Suprapubic skin (tissue), 4 donors: ENCODE data around the gene SLC11A2. TPM values are rescaled to one million over a fixed set of nuclear protein-coding genes. Genes with fewer than 3 reads are reported as not detected.

Source experiments
- DNase-seq, 2 donors: peaks; one replicate each; pipeline ENCODE4 v3.0.0-alpha.2; 2019; ENCODE audit warnings: low spot score in 2 of 2
- H3K27ac ChIP-seq: fragments of 200-600 bp; sonication (generic); one replicate; pipeline ENCODE4 v1.5.1; 2019
- H3K27me3 ChIP-seq: fragments of 200-600 bp; sonication (generic); one replicate; pipeline ENCODE4 v1.5.1; 2019
- H3K36me3 ChIP-seq: fragments of 200-600 bp; sonication (generic); one replicate; pipeline ENCODE4 v1.5.1; 2019
- H3K4me1 ChIP-seq: fragments of 200-600 bp; sonication (generic); one replicate; pipeline ENCODE4 v1.5.1; 2019
- H3K4me3 ChIP-seq: fragments of 200-600 bp; sonication (generic); one replicate; pipeline ENCODE4 v1.5.1; 2019; ENCODE audit warnings: mild to moderate bottlenecking
- H3K9me3 ChIP-seq: fragments of 200-600 bp; sonication (generic); one replicate; pipeline ENCODE4 v1.5.1; 2019
- CTCF ChIP-seq, 2 donors: fragments of 200-600 bp in 1 of 2; fragments of 450-650 bp in 1 of 2; sonication (generic) in 1 of 2; IDR thresholded peaks; one replicate each; pipeline ENCODE4 v1.5.1; 2016 to 2019; ENCODE audit warnings: antibody characterized with exemption in 2 of 2, mild to moderate bottlenecking in 1 of 2, moderate library complexity in 1 of 2
- EP300 ChIP-seq: sonication (generic); formaldehyde crosslinking; IDR thresholded peaks from one replicate; pipeline ENCODE4 v1.6.1; 2017; ENCODE audit warnings: antibody characterized with exemption
- POLR2A ChIP-seq, 2 donors: fragments of 450-650 bp; IDR thresholded peaks; one replicate each; pipeline ENCODE4 v1.6.1; 2017; ENCODE audit warnings: antibody characterized with exemption in 2 of 2, mild to moderate bottlenecking in 2 of 2, moderate library complexity in 2 of 2
- POLR2AphosphoS5 ChIP-seq, 3 donors: sonication (generic); formaldehyde crosslinking; IDR thresholded peaks; one replicate each; pipeline ENCODE4 v1.6.1; 2017; ENCODE audit warnings: antibody characterized with exemption in 3 of 3
- WGBS: methylation state at CpG from one replicate; pipeline ENCODE4 v1.1.5; 2018; 5-methylcytosine and 5-hydroxymethylcytosine counted together
- total RNA-seq, 4 donors: library from RNA; depleted of rRNA; stranded (reverse); fragments of >200 nt; gene quantifications; one replicate each; pipeline ENCODE4 v1.1.0, GENCODE V29; 2016

SLC11A2 gene
- total RNA-seq, 4 donors from 2014 or later, result 39.0 to 108 (median 60.2) TPM

GRCh38 chr12:50981319-50982239 lies 44.6 kb downstream of the SLC11A2 start:
- H3K27ac ChIP-seq, result no peak overlapping the region
- no peaks in the 10 kb centered on the region for H3K27me3 ChIP-seq
- H3K36me3 ChIP-seq, result no peaks in the 10 kb centered on the region
- no peaks in the 10 kb centered on the region for H3K9me3 ChIP-seq
- no peak for TF ChIP-seq POLR2A (IDR thresholded peaks at IDR 0.05)
- no peak for TF ChIP-seq CTCF (IDR thresholded peaks at IDR 0.05)
- TF ChIP-seq EP300, result no peak
- no peak for DNase-seq
- WGBS, result 69% methylated on average over 6 of the region's 6 CpGs
- H3K4me1 ChIP-seq, result peaks cover 26% of the 10 kb centered on the region
- H3K4me3 ChIP-seq, result no peak overlapping the region

GRCh38 chr12:50980545-50980944 lies 45.6 kb downstream of the SLC11A2 start:
- DNase-seq, result no peak
- Histone ChIP-seq H3K36me3 (no peaks in the 10 kb centered on the region), H3K9me3 (no peaks in the 10 kb centered on the region), H3K27ac (no peak overlapping the region), H3K4me3 (no peak overlapping the region), H3K27me3 (no peaks in the 10 kb centered on the region), H3K4me1 (peaks cover 15% of the 10 kb centered on the region)
- 92% methylated on average over 2 of the region's 2 CpGs for WGBS
- TF ChIP-seq CTCF (IDR thresholded peaks at IDR 0.05) (no peak), POLR2AphosphoS5 (IDR thresholded peaks at IDR 0.05) (no peak), EP300 (no peak), POLR2A (IDR thresholded peaks at IDR 0.05) (no peak)

- Histone ChIP-seq H3K9me3 (no peaks in the 10 kb centered on the region), H3K4me1 (peaks cover 5% of the 10 kb centered on the region), H3K4me3 (no peak overlapping the region), H3K27me3 (no peaks in the 10 kb centered on the region), H3K27ac (no peak overlapping the region), H3K36me3 (no peaks in the 10 kb centered on the region)
- WGBS, result 87% methylated on average over 6 of the region's 6 CpGs
- TF ChIP-seq EP300, result no peak
- no peak for TF ChIP-seq POLR2A (IDR thresholded peaks at IDR 0.05)
- no peak for TF ChIP-seq POLR2AphosphoS5 (IDR thresholded peaks at IDR 0.05)
- TF ChIP-seq CTCF (IDR thresholded peaks at IDR 0.05), result no peak
- no peak for DNase-seq
Measured at GRCh38 chr12:50979369-50980052, 46.7 kb downstream of the SLC11A2 start.

GRCh38 chr12:50971946-50972345 lies 54.2 kb downstream of the SLC11A2 start:
- Histone ChIP-seq H3K4me1 (no peaks in the 10 kb centered on the region), H3K27me3 (no peaks in the 10 kb centered on the region), H3K9me3 (no peaks in the 10 kb centered on the region), H3K36me3 (peaks cover 18% of the 10 kb centered on the region), H3K4me3 (no peak overlapping the region), H3K27ac (peak overlapping the region; percentile 59)
- TF ChIP-seq CTCF (IDR thresholded peaks at IDR 0.05), result no peak
- no peak for TF ChIP-seq EP300
- no peak for TF ChIP-seq POLR2AphosphoS5 (IDR thresholded peaks at IDR 0.05)
- TF ChIP-seq POLR2A (IDR thresholded peaks at IDR 0.05), result no peak
- DNase-seq, result no peak

- no peak for DNase-seq
- Histone ChIP-seq H3K4me1 (no peaks in the 10 kb centered on the region), H3K9me3 (no peaks in the 10 kb centered on the region), H3K4me3 (no peak overlapping the region), H3K27me3 (no peaks in the 10 kb centered on the region), H3K36me3 (peaks cover 6% of the 10 kb centered on the region), H3K27ac (no peak overlapping the region)
- 60% methylated on average over 1 of the region's 1 CpG for WGBS
- no peak for TF ChIP-seq CTCF (IDR thresholded peaks at IDR 0.05)
- TF ChIP-seq POLR2AphosphoS5 (IDR thresholded peaks at IDR 0.05), result no peak
- TF ChIP-seq EP300, result no peak
Measured at GRCh38 chr12:50964432-50964831, 61.8 kb downstream of the SLC11A2 start.
